HepG2 (cell line): ENCODE results near the gene EGFR. TPM values are rescaled to one million over a fixed set of nuclear protein-coding genes. Genes with fewer than 3 reads are reported as not detected.

Experiments used
- ATAC-seq: fragments of 200-7000 bp; cut with Tn5 transposase; 3 replicates; pipeline ENCODE4 v1.9.1; 2020; ENCODE audit warnings: mild to moderate bottlenecking, moderate library complexity
- BruUV-seq: library from RNA; stranded (reverse); fragments of 400-500 nt; replicated peaks from 2 replicates; lab custom pipeline; 2021; lab: Mats Ljungman, UMichigan
- CTCF ChIA-PET: fragments of 300-600 bp; formaldehyde crosslinking; extraction: SDS; loops from one replicate; lab custom pipeline; 2021; ENCODE audit warnings: low total read pairs, inconsistent platforms, low intra/inter-chr PET ratio; lab: Yijun Ruan, JAX
- POLR2A ChIA-PET: fragments of 350-600 bp; sonication (Branson Sonifier 250); formaldehyde crosslinking; loops from one replicate; lab custom pipeline; 2020; ENCODE audit warnings: antibody characterized with exemption, inconsistent platforms; lab: Yijun Ruan, JAX
- DNase-seq: peaks from one replicate; pipeline ENCODE4 v3.0.0-alpha.2; 2015; ENCODE audit warnings: low spot score
- FAIRE-seq: peaks from 3 replicates; lab custom pipeline; 2011; peaks lifted over from hg19 to GRCh38; lab: Jason Lieb, UNC
- H2AFZ ChIP-seq: one replicate; pipeline ENCODE4 v1.6.1; 2011; ENCODE audit warnings: low read length, inconsistent platforms
- H3K27ac ChIP-seq: fragments of 300-600 bp; 3 replicates; pipeline ENCODE4 v1.8.0; 2011; ENCODE audit warnings: mixed run types, mild to moderate bottlenecking, mixed read lengths, low read length, inconsistent platforms; ENCODE audit not compliant: insufficient read depth; ENCODE audit errors: extremely low read length
- H3K27me3 ChIP-seq, 2 experiments: fragments of 200-600 bp in 1 of 2; 2 replicates in 1 of 2; 3 replicates in 1 of 2; pipeline versions ENCODE4 v1.6.0 to v1.8.0; 2011; ENCODE audit warnings: low read length in 2 of 2, mild to moderate bottlenecking in 2 of 2, moderate library complexity in 2 of 2, inconsistent platforms in 1 of 2; ENCODE audit not compliant: insufficient read depth in 2 of 2, control insufficient read depth in 1 of 2
- H3K36me3 ChIP-seq, 2 experiments: fragments of 200-600 bp in 1 of 2; replicated peaks in 1 of 2; 2 replicates in 1 of 2; 3 replicates in 1 of 2; pipeline versions ENCODE4 v1.5.1 to v1.8.0; 2011; ENCODE audit warnings: low read length in 2 of 2, inconsistent platforms in 1 of 2; ENCODE audit not compliant: insufficient read depth in 2 of 2, control insufficient read depth in 1 of 2
- H3K4me1 ChIP-seq: 2 replicates; pipeline ENCODE4 v1.5.1; 2012; ENCODE audit warnings: low read length, inconsistent platforms; ENCODE audit not compliant: insufficient read depth
- H3K4me2 ChIP-seq: 2 replicates; pipeline ENCODE4 v1.6.0; 2011; ENCODE audit warnings: low read depth, low read length, inconsistent platforms
- H3K4me3 ChIP-seq, 3 experiments: fragments of 200-600 bp in 1 of 3; sonication (generic), shearing (Covaris generic) in 1 of 3; replicated peaks in 1 of 3; 2 replicates each; pipeline ENCODE4 v1.5.1; 2011 to 2016; ENCODE audit warnings: low read length in 3 of 3, inconsistent platforms in 2 of 3, low read depth in 2 of 3, mild to moderate bottlenecking in 2 of 3, control low read depth in 1 of 3, mixed read lengths in 1 of 3; ENCODE audit not compliant: insufficient read depth in 1 of 3
- H3K79me2 ChIP-seq: one replicate; pipeline ENCODE4 v1.6.1; 2011; ENCODE audit warnings: low read length, inconsistent platforms; ENCODE audit not compliant: insufficient read depth
- H3K9ac ChIP-seq: 2 replicates; pipeline ENCODE4 v1.6.0; 2011; ENCODE audit warnings: mild to moderate bottlenecking, low read depth, low read length, inconsistent platforms; ENCODE audit not compliant: insufficient read depth
- H3K9me3 ChIP-seq: 2 replicates; pipeline ENCODE4 v1.5.1; 2012; ENCODE audit warnings: mild to moderate bottlenecking, low read length
- H4K20me1 ChIP-seq: 2 replicates; pipeline ENCODE4 v1.6.0; 2011; ENCODE audit warnings: inconsistent platforms, mild to moderate bottlenecking, low read length, moderate library complexity; ENCODE audit not compliant: insufficient read depth
- FOXK2 ChIP-seq: fragments of 450-650 bp; IDR thresholded peaks from 2 replicates; pipeline ENCODE4 v1.6.1; 2016
- RFXANK ChIP-seq: IDR thresholded peaks from 2 replicates; pipeline ENCODE4 v1.6.1; 2016
- ZNF687 ChIP-seq: sonication (generic); formaldehyde crosslinking; IDR thresholded peaks from 2 replicates; pipeline ENCODE4 v1.5.1; 2020; ENCODE audit warnings: mild to moderate bottlenecking, missing genetic modification reagents, moderate library complexity
- WGBS: methylation state at CpG from one replicate; pipeline ENCODE4 v1.1.6; 2017; ENCODE audit warnings: low lambda C conversion rate; 5-methylcytosine and 5-hydroxymethylcytosine counted together
- in situ Hi-C: cut with HindIII; loops from 2 replicates; pipeline ENCODE4 v1.10.0; 2017; ENCODE audit warnings: low pct_unique_long_range_greater_than_20kb; ENCODE audit not compliant: extremely low pct_ligation_motif_present
- intact Hi-C: fragments of 100-400 bp; cut with micrococcal nuclease; formaldehyde crosslinking; loops from one replicate; pipeline ENCODE4 v1.10.0; 2022; ENCODE audit not compliant: unreplicated experiment
- polyA plus RNA-seq, 8 experiments: library from polyadenylated mRNA; depleted of rRNA in 3 of 8; stranded (reverse) in 7 of 8; unstranded in 1 of 8; fragments of >200 nt; fragmentation: Illumina TruSeq in 4 of 8; extraction: Trizol in 4 of 8; gene quantifications; 2 replicates each; pipeline versions ENCODE4 v1.2.1 to v1.2.3, GENCODE V29; 2011 to 2016; ENCODE audit warnings: low read depth in 4 of 8, missing spikeins in 1 of 8, mixed read lengths in 1 of 8; ENCODE audit not compliant: insufficient read depth in 1 of 8
- total RNA-seq, 5 experiments: library from RNA; depleted of rRNA; stranded (reverse); fragments of >200 nt; fragmentation: Illumina TruSeq; extraction: Trizol; gene quantifications; 2 replicates each; pipeline ENCODE4 v1.2.3, GENCODE V29; 2016; ENCODE audit warnings: low read depth in 1 of 5
- TF ChIP-seq, protein P1 (sequence below): sonication (generic); formaldehyde crosslinking; IDR thresholded peaks from 2 replicates; pipeline ENCODE4 v1.4.0; 2020; ENCODE audit warnings: missing genetic modification reagents

EGFR gene
- total and polyA plus RNA-seq, 2 of the 13 experiments (the other 11 are each of a cell fraction or from before 2014, with no cell fraction given), result 7.0 to 10.0 TPM

GRCh38 chr7:55200441-55200840, 181.6 kb downstream of the EGFR start:
- TF ChIP-seq, protein P1, sequence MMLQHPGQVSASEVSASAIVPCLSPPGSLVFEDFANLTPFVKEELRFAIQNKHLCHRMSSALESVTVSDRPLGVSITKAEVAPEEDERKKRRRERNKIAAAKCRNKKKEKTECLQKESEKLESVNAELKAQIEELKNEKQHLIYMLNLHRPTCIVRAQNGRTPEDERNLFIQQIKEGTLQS (CRISPR knock-in tag), result no peak
- no peak for TF ChIP-seq RFXANK (CRISPR knock-in tag)
- TF ChIP-seq, all 625 proteins: peak for 0
- FAIRE-seq (no peak), DNase-seq (no peak), ATAC-seq (no peak)
- no TSS peak for BruUV-seq
- no peaks in the 10 kb centered on the region for H3K79me2 ChIP-seq
- no peak overlapping the region for H3K4me3 ChIP-seq
- peaks cover 44 to 74% of the 10 kb centered on the region in 2 experiments for H3K36me3 ChIP-seq
- CTCF ChIA-PET, result no interaction called here
- 97% methylated on average over 11 of the region's 11 CpGs for WGBS
- no peaks in the 10 kb centered on the region for H3K27me3 ChIP-seq
- no peak overlapping the region for H3K4me2 ChIP-seq
- H3K4me1 ChIP-seq, result no peaks in the 10 kb centered on the region
- POLR2A ChIA-PET, result no interaction called here
- no peaks in the 10 kb centered on the region for H4K20me1 ChIP-seq
- H3K9ac ChIP-seq, result no peak overlapping the region
- H3K9me3 ChIP-seq, result no peaks in the 10 kb centered on the region
- intact Hi-C loops, result no loop called here
- in situ Hi-C loops, result no loop called here
- H3K27ac ChIP-seq, result no peak overlapping the region
- H2AFZ ChIP-seq, result no peak overlapping the region

DNA sequence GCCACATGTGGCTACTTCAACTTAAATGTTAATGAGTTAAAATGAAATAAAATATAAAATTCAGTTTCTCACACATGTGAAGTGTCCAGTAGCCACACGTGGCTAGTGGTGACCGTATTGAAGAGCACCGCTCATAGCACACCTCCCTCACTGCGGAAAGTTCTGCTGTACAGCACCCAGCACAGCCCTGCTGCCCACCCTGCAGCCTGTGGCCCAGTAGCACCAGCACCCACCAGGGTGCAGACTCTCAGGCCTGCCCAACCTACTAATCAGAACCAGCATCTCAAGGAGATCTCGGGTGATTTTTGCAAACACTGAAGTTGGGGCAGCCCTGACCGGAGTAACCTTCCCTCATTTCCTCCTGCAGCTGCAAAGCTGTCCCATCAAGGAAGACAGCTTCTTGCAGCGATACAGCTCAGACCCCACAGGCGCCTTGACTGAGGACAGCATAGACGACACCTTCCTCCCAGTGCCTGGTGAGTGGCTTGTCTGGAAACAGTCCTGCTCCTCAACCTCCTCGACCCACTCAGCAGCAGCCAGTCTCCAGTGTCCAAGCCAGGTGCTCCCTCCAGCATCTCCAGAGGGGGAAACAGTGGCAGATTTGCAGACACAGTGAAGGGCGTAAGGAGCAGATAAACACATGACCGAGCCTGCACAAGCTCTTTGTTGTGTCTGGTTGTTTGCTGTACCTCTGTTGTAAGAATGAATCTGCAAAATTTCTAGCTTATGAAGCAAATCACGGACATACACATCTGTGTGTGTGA, 183.5 kb downstream of the EGFR start:
- CTCF ChIA-PET, result no interaction called here
- in situ Hi-C loops, result no loop called here

More for the DNA sequence above, 183.5 kb downstream of the EGFR start:
- no peak overlapping the region for H3K4me2 ChIP-seq
- H3K9me3 ChIP-seq, result no peaks in the 10 kb centered on the region
- POLR2A ChIA-PET, result no interaction called here
- DNase-seq (no peak), ATAC-seq (peak; percentile 52), FAIRE-seq (no peak)
- WGBS, result 90% methylated on average over 10 of the region's 13 CpGs
- no peak overlapping the region for H3K27ac ChIP-seq
- H4K20me1 ChIP-seq, result no peaks in the 10 kb centered on the region
- intact Hi-C loops, result no loop called here
- H3K79me2 ChIP-seq, result no peaks in the 10 kb centered on the region
- BruUV-seq, result no TSS peak
- H3K27me3 ChIP-seq, result no peaks in the 10 kb centered on the region
- peaks cover 50 to 90% of the 10 kb centered on the region in 2 experiments for H3K36me3 ChIP-seq
- no peak overlapping the region for H3K4me3 ChIP-seq
- no peak overlapping the region for H3K9ac ChIP-seq
- 0 out of 2 replicates have a peak, but pooled peaks have one; percentile 10 for TF ChIP-seq ZNF687 (CRISPR knock-in tag)
- no peak for TF ChIP-seq FOXK2
- H2AFZ ChIP-seq, result no peak overlapping the region
- peaks cover 7% of the 10 kb centered on the region; the same call in 1 of the 2 replicates for H3K4me1 ChIP-seq
